Neural cell (in vitro differentiated cells): ENCODE data around the gene BMPR1B.

Experiments used
- CTCF ChIP-seq: fragments of 450-650 bp; IDR thresholded peaks from 2 replicates; pipeline ENCODE4 v1.5.1; 2014; ENCODE audit warnings: antibody characterized with exemption, mild to moderate bottlenecking, moderate library complexity; ENCODE audit not compliant: poor library complexity, severe bottlenecking
- EP300 ChIP-seq: fragments of 450-650 bp; conservative IDR thresholded peaks from 2 replicates; pipeline ENCODE4 v1.6.1; 2014; ENCODE audit warnings: antibody characterized with exemption, mild to moderate bottlenecking, moderate library complexity; ENCODE audit not compliant: poor library complexity, severe bottlenecking
- TAF1 ChIP-seq: IDR thresholded peaks from 2 replicates; pipeline ENCODE4 v1.6.1; 2012; ENCODE audit warnings: low read depth

- no peak for TF ChIP-seq CTCF
- TF ChIP-seq TAF1: no peak
- TF ChIP-seq EP300: no peak
Measured at GRCh38 chr4:95023110-95023509, 265.4 kb downstream of the BMPR1B start.
